HG02588 (cell line): ENCODE results near the gene STAT4.

Experiments used
- ATAC-seq: cut with Tn5 transposase; IDR thresholded peaks from one replicate; pipeline ENCODE4 v1.9.1; 2021; ENCODE audit warnings: mild to moderate bottlenecking, moderate library complexity; ENCODE audit not compliant: unreplicated experiment

Gene STAT4

DNA sequence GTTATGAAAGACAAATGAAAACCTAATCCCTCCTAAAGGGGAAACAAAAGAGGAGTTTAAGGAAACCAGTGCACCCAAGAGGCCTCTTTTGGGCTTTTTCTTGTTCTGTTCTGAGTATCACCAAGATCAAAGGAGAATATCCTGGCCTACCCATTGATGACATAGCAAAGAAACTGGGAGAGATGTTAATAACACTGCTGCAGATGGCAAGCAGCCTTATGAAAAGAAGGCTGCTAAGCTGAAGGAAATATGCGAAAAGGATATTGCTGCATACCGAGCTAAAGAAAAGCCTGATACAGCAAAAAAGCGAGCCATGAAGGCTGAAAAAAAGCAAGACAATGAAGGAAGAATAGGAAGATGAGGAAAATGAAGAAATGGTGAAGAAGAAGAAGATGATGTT, 23.6 kb upstream of the STAT4 start:
- no peak for ATAC-seq

DNA sequence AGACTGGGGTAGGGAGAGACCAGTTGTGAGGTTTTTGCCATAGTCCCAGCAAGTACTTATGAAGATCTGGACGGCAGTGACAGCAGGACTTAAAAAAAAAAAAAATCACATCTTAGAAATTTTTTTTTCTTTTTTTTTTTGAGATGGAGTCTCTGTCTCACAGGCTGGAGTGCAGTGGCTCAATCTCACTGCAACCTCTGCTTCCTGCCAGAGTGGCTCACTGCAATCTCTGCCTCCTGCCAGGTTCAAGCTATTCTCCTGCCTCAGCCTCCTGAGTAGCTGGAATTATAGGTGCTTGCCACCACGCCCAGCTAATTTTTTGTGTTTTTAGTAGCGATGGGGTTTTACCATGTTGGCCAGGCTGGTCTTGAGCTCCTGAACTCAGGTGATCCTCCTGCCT, 22.4 kb upstream of the STAT4 start:
- no peak for ATAC-seq

GRCh38 chr2:191171708-191172355, 21.0 kb upstream of the STAT4 start:
- ATAC-seq, result no peak

- no peak for ATAC-seq
These were observed 20.5 kb upstream of the STAT4 start for GRCh38 chr2:191171286-191171685.

DNA sequence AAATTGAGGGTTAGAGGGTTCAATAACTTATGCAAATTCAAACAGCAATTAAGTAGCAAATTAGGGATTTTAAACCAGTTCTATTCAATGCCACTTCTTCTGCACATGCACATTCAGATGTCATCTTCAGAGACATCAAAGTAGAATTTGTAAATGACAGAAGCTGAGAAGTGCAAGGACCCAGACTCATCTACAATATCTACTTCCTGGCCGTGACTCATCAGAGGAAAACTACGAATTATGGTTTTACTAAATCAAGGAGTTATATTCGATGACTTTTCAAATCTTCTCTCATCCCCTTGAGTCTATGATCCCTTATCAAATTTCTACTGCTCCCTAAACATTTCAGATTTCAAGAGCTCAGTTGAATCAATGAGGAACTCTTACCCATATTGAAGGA, 20.0 kb upstream of the STAT4 start:
- no peak for ATAC-seq

DNA sequence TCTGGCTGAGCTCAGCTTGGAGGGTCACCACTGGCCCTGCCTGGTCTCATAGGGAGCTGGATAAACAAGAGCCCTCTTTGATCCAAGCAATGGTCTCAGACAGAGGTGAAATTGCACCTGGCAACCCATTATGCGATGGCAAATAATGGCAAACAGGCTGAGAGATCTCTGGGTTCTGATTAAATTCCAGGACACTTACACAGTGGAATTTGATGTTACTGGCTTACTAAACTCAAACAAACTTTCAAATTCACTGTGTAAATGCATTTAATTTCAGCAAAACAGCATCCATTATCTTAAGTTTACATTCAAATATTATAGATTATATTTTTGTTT, 19.5 kb upstream of the STAT4 start:
- ATAC-seq, result no peak

DNA sequence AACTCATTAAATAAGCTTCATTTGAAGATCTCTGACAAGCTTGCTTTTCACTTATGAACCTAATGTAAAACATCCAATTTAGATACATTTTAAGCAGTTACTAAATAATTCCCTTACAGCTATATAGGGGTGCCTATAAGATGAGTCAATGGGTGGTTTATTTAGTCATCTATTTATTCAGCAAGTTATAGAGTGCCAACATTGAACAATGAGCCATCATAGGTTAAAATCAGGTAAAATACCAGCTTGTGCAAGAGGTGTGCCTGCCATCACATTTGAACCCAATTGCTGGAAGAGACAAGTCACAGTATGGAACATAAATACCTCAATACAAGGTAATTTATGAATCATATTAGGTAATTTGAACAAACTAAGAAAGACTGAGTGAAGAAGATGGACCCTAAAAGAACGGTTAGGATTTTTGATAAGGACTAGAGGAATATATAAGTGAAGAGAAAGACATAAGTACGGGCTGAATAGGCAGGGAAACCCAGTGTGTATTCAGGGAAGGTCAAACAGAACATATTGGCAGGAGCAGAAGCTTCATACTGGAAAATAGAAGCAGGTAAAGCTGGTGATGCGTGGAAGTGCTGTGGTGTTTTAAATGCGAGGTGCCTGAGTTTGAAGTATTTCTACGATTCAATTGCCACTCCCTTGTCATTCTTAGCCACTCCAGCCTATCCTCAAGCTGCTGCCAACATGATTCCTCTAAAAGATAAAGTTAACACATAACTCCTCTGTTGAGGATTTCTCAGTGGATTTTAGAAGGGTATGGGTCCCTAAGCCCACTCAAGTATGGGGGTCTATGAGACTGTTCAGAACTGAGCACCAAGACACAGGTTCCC, 18.9 kb upstream of the STAT4 start:
- no peak for ATAC-seq

GRCh38 chr2:191167766-191168165, 17.0 kb upstream of the STAT4 start:
- no peak for ATAC-seq

GRCh38 chr2:191166756-191167445, 16.1 kb upstream of the STAT4 start:
- no peak for ATAC-seq

GRCh38 chr2:191166111-191166755, 15.4 kb upstream of the STAT4 start:
- ATAC-seq, result no peak

DNA sequence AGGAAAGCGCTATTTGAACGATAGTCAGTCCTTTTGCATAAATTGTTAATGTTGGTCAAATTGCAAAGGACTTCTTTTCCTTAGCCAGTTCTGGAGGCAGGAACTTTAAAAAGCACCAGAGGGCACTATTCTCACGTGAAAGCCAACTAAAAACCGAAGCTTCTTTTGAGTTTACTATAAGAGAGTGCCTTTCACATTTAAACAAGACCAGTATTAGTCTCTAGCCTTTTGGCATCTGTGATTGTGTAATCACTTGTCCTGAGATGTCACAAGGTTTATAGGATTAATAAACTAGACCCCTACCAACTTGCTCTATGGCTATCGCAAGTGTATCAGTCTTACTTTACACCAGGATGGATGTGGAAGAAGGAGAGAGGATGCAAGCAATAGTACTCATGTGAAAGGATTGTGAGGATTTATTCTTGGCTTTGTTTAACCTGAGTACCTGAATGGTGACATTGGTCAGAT, 14.4 kb upstream of the STAT4 start:
- ATAC-seq, result peak; percentile 74

- no peak for ATAC-seq
These were observed 8.0 kb upstream of the STAT4 start for GRCh38 chr2:191158747-191159146.

DNA sequence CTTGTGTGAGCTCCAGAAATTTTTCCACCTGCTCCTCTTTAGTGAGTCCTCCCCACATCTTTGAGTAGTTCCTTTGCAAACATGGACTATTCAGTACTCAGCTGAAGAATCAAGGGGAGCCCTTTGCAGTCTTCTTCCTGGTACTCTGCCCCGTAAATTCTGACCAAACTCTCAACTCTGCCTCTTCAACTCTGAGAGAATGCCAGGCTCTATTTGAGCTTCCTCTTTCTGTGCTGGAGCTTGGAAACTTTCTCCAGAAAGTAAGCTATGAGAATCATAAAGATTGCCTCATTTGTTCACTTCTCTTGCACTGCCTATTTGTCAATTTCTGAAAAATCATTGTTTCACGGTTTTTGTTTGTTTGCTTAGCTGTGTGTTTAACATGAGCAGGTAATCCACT, 7.4 kb upstream of the STAT4 start:
- no peak for ATAC-seq

DNA sequence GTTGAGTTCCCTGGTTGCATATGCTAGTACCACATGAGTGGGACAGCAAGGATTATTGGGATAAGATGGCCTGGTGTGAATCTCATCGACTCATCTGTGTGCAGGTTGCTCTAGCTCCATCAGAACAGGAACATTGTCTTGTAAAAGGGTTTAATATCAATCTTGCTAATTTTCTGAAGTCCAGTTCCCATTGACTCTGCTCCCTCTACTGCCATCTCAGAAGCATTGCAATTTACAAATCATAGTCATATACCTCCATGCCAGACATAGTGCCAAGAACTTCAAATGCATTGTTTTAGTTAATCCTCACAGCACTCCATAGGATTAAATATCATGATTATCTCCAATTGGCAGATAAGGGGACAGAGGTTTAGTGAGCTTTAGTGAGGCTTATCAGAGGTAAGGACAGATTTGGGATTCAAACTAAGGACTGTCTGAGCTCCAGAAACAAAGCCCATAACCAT, 4.8 kb upstream of the STAT4 start:
- ATAC-seq, result peak; percentile 32

- ATAC-seq, result no peak
These were observed 2.9 kb upstream of the STAT4 start for GRCh38 chr2:191153716-191154115.

GRCh38 chr2:191152482-191153240, 1.9 kb upstream of the STAT4 start:
- no peak for ATAC-seq

- ATAC-seq, result no peak
These were observed 537 bp upstream of the STAT4 start for GRCh38 chr2:191151331-191151730.

DNA sequence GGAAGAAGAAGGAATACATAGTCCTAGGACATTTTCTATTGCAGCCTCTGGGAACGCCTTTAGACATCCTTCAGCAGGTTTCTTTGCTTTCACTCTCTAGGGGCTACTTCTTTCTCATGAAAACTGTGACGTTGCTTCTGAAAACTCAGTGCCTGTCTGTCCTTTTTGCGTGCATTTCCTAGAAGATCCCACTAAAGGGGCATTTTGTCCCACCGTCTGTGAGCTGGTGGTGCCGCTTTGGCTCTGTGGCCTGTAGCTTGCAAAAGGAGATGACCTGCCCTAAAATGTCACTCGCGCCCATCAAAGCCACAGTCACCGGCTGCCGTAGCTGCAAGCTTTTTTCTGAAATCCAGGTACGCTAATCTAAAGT, 579 bp downstream of the STAT4 start:
- peak; percentile 24 for ATAC-seq

- ATAC-seq, result no peak
These were observed 1.4 kb downstream of the STAT4 start for GRCh38 chr2:191149391-191149790.

DNA sequence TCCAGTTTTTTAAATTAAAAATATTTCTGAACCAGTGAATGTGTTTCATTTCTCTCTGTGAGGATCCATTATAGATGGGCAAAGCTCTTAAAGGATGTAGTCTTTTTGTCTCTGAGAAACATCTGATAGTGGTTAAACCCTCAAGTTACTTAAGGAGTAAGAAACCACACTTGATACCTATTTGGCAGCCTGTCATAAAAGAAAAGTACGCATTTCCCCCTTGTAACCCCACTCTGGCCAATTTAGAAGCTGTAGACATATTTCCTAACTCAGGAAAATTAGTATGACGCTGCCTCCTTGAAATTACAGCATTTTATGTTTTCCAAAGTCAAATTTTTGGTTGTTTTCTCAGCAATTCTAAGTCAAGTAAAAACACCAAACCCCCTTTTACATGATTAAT, 2.0 kb downstream of the STAT4 start:
- no peak for ATAC-seq

DNA sequence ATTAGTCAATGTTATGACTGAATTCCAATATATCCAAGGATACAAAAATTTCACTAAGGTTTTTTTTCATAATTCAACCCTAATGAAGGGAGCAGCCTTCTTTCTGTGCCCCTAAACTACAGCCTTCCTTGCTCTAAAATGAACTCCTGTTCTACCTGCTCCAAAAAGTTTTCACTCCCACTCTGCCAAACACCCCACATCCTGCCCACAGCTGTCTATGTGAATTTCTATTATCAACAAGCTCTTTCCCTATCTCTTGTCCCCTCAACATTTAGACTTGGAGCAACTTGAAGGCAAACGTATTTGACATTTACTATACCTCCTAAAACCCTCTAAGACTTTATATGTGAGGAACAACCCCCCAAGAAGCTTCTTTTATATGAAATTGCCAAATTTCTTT, 2.5 kb downstream of the STAT4 start:
- no peak for ATAC-seq
